A673 (cell line): ENCODE results near the gene SMURF1.

Source experiments
- EZH2 ChIP-seq: fragments of 200-600 bp; sonication (generic); IDR thresholded peaks from 2 replicates; pipeline ENCODE4 v1.6.1; 2017; ENCODE audit warnings: borderline replicate concordance, low read depth, mild to moderate bottlenecking, mixed read lengths, antibody characterized with exemption, low read length; ENCODE audit not compliant: poor library complexity, severe bottlenecking
- TF ChIP-seq, protein P1 (sequence below): fragments of 300-800, 200-600 bp; sonication (generic); conservative IDR thresholded peaks from 2 replicates; pipeline ENCODE4 v1.5.1; 2017; ENCODE audit warnings: low read depth, mild to moderate bottlenecking, antibody characterized with exemption, low read length, moderate library complexity, mixed read lengths

DNA sequence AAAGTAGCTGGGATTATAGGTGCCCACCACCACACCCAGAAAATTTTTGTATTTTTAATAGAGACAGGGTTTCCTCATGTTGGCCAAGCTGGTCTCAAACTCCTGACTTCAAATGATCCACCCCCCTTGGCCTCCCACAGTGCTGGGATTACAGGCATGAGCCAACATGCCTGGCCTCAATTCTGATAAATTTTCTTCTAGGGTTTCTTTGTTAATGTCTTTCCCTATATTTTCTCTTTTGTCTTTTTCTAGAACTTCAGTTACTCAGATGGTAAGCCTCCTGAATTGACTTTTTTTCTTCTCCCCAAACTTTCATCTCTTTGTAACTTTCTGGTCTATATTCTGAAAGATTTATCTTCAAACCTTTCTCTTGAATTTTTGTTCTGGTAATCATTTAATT, 12.7 kb upstream of the SMURF1 start:
- TF ChIP-seq, protein P1, sequence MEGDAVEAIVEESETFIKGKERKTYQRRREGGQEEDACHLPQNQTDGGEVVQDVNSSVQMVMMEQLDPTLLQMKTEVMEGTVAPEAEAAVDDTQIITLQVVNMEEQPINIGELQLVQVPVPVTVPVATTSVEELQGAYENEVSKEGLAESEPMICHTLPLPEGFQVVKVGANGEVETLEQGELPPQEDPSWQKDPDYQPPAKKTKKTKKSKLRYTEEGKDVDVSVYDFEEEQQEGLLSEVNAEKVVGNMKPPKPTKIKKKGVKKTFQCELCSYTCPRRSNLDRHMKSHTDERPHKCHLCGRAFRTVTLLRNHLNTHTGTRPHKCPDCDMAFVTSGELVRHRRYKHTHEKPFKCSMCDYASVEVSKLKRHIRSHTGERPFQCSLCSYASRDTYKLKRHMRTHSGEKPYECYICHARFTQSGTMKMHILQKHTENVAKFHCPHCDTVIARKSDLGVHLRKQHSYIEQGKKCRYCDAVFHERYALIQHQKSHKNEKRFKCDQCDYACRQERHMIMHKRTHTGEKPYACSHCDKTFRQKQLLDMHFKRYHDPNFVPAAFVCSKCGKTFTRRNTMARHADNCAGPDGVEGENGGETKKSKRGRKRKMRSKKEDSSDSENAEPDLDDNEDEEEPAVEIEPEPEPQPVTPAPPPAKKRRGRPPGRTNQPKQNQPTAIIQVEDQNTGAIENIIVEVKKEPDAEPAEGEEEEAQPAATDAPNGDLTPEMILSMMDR: no peak
- TF ChIP-seq EZH2: no peak
